Body of pancreas (tissue), 4 donors: ENCODE results near the gene APOBR. TPM values are rescaled to one million over a fixed set of nuclear protein-coding genes. Genes with fewer than 3 reads are reported as not detected.
A peak's percentile ranks its signal among the peaks of the same experiment; 100 is the strongest.

ENCODE experiments used
- ATAC-seq: fragments of 150-250 bp; one replicate; pipeline ENCODE4 v1.9.1; 2016
- DNase-seq, 4 donors: peaks; one replicate each; pipeline ENCODE4 v3.0.0-alpha.2; 2019
- H3K27ac ChIP-seq, 4 donors: fragments of 200-600 bp; sonication (generic); 1 replicate in 3 of 4; 2 replicates in 1 of 4; pipeline versions ENCODE4 v1.5.1 to v1.6.1; 2016 to 2019; ENCODE audit warnings: mild to moderate bottlenecking in 1 of 4, mixed read lengths in 1 of 4, moderate library complexity in 1 of 4
- H3K27me3 ChIP-seq, 2 donors: fragments of 200-600 bp; sonication (generic); one replicate each; pipeline ENCODE4 v1.6.0; 2016; ENCODE audit warnings: mild to moderate bottlenecking in 1 of 2
- H3K36me3 ChIP-seq, 2 donors: fragments of 200-600 bp; sonication (generic); replicated peaks in 1 of 2; 2 replicates each; pipeline ENCODE4 v1.5.1; 2016; ENCODE audit warnings: low read depth in 2 of 2; ENCODE audit not compliant: insufficient read depth in 1 of 2
- H3K4me1 ChIP-seq: fragments of 200-600 bp; sonication (generic); one replicate; pipeline ENCODE4 v1.6.0; 2016
- H3K4me3 ChIP-seq, 2 donors: fragments of 200-600 bp; sonication (generic); 1 replicate in 1 of 2; 2 replicates in 1 of 2; pipeline ENCODE4 v1.5.1; 2016 to 2019
- H3K9me3 ChIP-seq, 3 donors: fragments of 200-600 bp; sonication (generic); 1 replicate in 2 of 3; 2 replicates in 1 of 3; pipeline ENCODE4 v1.5.1; 2016
- POLR2A ChIP-seq, 3 donors: fragments of 450-650 bp; IDR thresholded peaks; one replicate each; pipeline ENCODE4 v1.6.1; 2016; ENCODE audit warnings: antibody characterized with exemption in 3 of 3, mild to moderate bottlenecking in 2 of 3
- WGBS, 2 donors: methylation state at CpG; one replicate each; pipeline ENCODE4 v1.1.5; 2017; 5-methylcytosine and 5-hydroxymethylcytosine counted together
- intact Hi-C: fragments of 100-400 bp; cut with DNase I; formaldehyde crosslinking; loops from one replicate; pipeline ENCODE4 v1.15.1; 2023
- total RNA-seq, 2 donors: library from RNA; depleted of rRNA; stranded (reverse); fragments of >200 nt; gene quantifications; one replicate each; pipeline ENCODE4 v1.1.0, GENCODE V29; 2016
- TF ChIP-seq, protein P1 (sequence below), 7 experiments: fragments of 450-650 bp in 4 of 7; fragments of 200-600 bp in 3 of 7; sonication (generic) in 3 of 7; IDR thresholded peaks; one replicate each; pipeline ENCODE4 v1.5.1; 2016 to 2019; ENCODE audit warnings: antibody characterized with exemption in 7 of 7

The APOBR gene
- total RNA-seq, 2 donors from 2014 or later: 1.0 to 2.0 TPM

DNA sequence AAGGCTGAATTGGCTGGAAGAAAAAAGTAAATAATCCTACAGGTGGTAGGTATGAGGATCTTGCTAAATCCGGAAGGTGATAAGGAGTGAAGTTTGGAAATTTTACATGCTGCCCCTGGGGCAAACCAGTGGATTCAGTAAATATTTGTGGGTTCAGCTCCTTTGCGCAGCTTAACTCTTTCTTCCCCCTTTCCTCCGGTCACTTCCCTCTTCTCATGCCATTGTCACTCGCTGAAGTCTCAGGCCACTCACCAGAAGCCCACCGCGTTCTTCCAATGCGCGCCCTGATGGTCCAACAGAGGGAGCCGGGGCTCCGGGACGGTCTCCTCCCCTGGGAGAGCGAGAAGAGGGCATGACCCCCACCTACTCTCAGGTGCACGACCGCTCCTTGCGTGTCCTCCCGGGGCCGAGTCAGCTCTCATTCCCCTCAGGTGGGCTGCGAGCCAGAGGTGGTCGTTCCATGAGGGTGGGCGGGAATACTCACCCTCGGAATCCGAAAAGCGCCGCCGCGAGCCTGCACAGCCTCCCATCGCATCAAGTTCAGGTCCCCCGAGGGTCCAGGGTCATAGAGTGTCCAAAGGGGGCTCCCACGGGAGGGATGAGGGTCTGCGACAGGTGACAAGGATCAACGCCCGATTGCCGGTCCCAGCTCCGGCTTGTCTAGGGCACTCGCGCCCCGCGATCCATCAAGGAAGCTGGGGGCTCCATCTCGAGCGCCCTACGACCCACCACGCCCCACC is 3.0 kb upstream of the APOBR start:
- intact Hi-C loops: no loop called here

GRCh38 chr16:28491970-28492474 is 2.4 kb upstream of the APOBR start, which contains the start of gene CLN3:
CLN3 (minus strand) TSS chr16:28492074; CDS start chr16:28491759, 315 bp downstream.
- peak; percentile 93 to 97 (median 96) for DNase-seq
- intact Hi-C loops: no loop called here

More for the DNA sequence above, 3.0 kb upstream of the APOBR start:
- DNase-seq (peak; percentile 37 to 55 (median 46)), ATAC-seq (peak; percentile 39)
- Histone ChIP-seq H3K4me3 (peak overlapping the region; percentile 84 to 97), H3K27me3 (no peaks in the 10 kb centered on the region), H3K27ac (peak overlapping the region; percentile 87 to 99 (median 96)), H3K36me3 (peaks cover 0 to 2% of the 10 kb centered on the region in 2 donors), H3K9me3 (no peaks in the 10 kb centered on the region), H3K4me1 (peaks cover 4% of the 10 kb centered on the region)
- peak in 1 of 3 donors; percentile 25 for TF ChIP-seq POLR2A (IDR thresholded peaks at IDR 0.05)
- TF ChIP-seq, protein P1, sequence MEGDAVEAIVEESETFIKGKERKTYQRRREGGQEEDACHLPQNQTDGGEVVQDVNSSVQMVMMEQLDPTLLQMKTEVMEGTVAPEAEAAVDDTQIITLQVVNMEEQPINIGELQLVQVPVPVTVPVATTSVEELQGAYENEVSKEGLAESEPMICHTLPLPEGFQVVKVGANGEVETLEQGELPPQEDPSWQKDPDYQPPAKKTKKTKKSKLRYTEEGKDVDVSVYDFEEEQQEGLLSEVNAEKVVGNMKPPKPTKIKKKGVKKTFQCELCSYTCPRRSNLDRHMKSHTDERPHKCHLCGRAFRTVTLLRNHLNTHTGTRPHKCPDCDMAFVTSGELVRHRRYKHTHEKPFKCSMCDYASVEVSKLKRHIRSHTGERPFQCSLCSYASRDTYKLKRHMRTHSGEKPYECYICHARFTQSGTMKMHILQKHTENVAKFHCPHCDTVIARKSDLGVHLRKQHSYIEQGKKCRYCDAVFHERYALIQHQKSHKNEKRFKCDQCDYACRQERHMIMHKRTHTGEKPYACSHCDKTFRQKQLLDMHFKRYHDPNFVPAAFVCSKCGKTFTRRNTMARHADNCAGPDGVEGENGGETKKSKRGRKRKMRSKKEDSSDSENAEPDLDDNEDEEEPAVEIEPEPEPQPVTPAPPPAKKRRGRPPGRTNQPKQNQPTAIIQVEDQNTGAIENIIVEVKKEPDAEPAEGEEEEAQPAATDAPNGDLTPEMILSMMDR (IDR thresholded peaks at IDR 0.05): peak in 4 of 7 experiments; percentile 34 to 55 (median 51)
- WGBS, 2 donors: 0 to 3% methylated on average over 6 to 42 of the region's 42 CpGs

DNA sequence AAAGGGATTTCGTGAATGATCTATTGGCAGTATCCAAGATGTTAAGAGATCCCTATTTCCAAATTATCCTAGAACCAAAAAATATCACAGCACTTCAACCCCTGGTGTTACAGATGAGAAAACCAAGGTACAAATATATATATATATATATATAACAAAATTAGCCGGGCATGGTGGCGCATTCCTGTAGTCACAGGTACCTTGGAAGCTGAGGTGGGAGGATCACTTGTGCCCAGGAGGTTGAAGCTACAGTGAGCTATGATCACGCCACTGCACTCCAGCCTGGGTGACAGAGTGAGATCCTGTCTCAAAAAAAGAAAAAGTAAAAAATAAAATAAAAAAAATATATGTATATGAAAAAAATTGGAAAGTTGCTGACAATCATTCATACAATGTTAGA is 1.9 kb upstream of the APOBR start:
- Histone ChIP-seq H3K4me3 (peak overlapping the region in 1 of 2 donors; percentile 97), H3K27me3 (no peaks in the 10 kb centered on the region), H3K4me1 (peaks cover 4% of the 10 kb centered on the region), H3K27ac (peak overlapping the region in 3 of 4 donors; percentile 94 to 99 (median 97)), H3K9me3 (no peaks in the 10 kb centered on the region), H3K36me3 (peaks cover 0 to 2% of the 10 kb centered on the region in 2 donors)
- intact Hi-C loops: no loop called here
- WGBS, 2 donors: 46 to 52% methylated on average over 4 of the region's 4 CpGs
- ATAC-seq (no peak), DNase-seq (no peak)
- no peak for TF ChIP-seq POLR2A (IDR thresholded peaks at IDR 0.05)
- TF ChIP-seq, protein P1 (IDR thresholded peaks at IDR 0.05): no peak

More at GRCh38 chr16:28491970-28492474, 2.4 kb upstream of the APOBR start, which contains the start of gene CLN3:
- no peaks in the 10 kb centered on the region for H3K9me3 ChIP-seq
- peak within 1 kb of the TSS; percentile 84 to 97 for H3K4me3 ChIP-seq
- H3K27me3 ChIP-seq: no peaks in the 10 kb centered on the region
- peaks cover 0 to 2% of the 10 kb centered on the region in 2 donors for H3K36me3 ChIP-seq
- ATAC-seq: peak; percentile 97
- peak within 1 kb of the TSS; percentile 87 to 99 (median 96) for H3K27ac ChIP-seq
- H3K4me1 ChIP-seq: peaks cover 4% of the 10 kb centered on the region
- TF ChIP-seq, protein P1 (IDR thresholded peaks at IDR 0.05): peak in 1 of 7 experiments; percentile 20
- TF ChIP-seq POLR2A (IDR thresholded peaks at IDR 0.05): peak in 1 of 3 donors; percentile 25
- WGBS, 2 donors: 0% methylated on average over 7 to 21 of the region's 21 CpGs

DNA sequence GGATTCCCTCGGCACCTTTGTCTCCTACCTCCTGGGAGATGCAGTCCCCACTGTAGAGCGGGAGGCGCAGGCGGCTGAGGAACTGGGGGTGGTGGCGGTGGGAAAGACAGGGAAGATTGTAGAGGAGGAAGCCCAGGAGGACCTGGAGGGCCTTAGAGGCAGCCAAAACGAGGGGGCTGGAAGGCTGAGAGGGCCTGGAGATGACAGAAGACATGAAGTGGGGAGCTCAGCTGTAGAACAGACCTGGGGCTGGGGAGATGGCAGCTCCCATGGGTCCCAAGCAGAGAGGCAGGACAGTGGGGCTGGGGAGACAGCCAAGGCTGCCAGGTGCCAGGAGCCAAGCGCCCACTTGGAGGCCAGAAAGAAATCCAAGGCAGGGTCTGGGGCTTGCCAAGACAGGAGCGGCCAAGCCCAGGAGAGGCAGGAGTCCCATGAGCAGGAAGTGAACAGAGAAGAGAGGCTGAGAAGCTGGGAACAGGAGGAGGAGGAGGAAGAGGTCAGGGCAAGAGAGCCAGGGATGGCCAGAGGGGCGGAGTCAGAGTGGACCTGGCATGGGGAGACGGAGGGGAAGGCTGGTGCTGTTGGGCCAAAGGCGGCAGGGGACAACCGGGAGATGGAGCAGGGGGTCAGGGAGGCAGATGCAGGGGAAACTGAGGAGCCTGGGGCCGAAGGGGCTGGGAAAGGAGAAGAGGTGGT is 803 bp downstream of the APOBR start:
- ATAC-seq (no peak), DNase-seq (no peak)
- peak overlapping the region in 2 of 4 donors; percentile 36 to 71 for H3K27ac ChIP-seq
- intact Hi-C loops: loop anchor here (5.0 kb wide), 1 partner anchor 42 kb away; the partner anchor contains the start of gene NUPR1
- TF ChIP-seq POLR2A (IDR thresholded peaks at IDR 0.05): no peak
- TF ChIP-seq, protein P1 (IDR thresholded peaks at IDR 0.05): no peak
- no peaks in the 10 kb centered on the region for H3K9me3 ChIP-seq
- no peak overlapping the region for H3K4me3 ChIP-seq
- WGBS, 2 donors: 77 to 78% methylated on average over 13 of the region's 13 CpGs
- peaks cover 4% of the 10 kb centered on the region for H3K4me1 ChIP-seq
- H3K36me3 ChIP-seq: no peaks in the 10 kb centered on the region
- no peaks in the 10 kb centered on the region for H3K27me3 ChIP-seq
